ENCODE measurements around the gene FAXDC2. TPM values are rescaled to one million over a fixed set of nuclear protein-coding genes. Genes with fewer than 3 reads are reported as not detected.
A peak's percentile ranks its signal among the peaks of the same experiment; 100 is the strongest.
"Not testable (repeated sequence)": the region's sequence is repeated elsewhere in the genome, so short reads cannot be mapped to it uniquely, and the experiment has no call there.

The FAXDC2 gene
- polyA plus RNA-seq, 1 donor: 14.0 TPM

DNA sequence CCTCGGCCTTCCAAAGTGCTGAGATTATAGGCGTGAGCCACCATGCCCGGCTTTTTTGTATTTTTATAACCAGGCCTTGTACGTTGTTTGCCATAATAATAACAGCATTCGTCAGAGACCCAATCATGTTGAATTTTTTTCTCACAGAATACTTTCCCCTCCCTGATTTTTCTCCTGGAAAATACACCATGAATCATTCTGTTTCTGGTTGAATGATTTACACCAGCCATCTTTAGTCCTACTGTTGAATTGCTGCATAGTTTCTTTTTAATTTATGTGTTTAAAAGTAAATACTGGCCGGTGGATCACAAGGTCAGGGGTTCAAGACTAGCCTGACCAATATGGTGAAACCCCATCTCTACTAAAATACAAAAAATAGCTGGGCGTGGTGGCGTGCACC is 11.5 kb upstream of the FAXDC2 start:
- DNase-seq (ENCODE audit: low read depth): no peak

- no peak for DNase-seq (ENCODE audit: low read depth)
Measured at GRCh38 chr5:154860765-154861164, 10.4 kb upstream of the FAXDC2 start.

DNA sequence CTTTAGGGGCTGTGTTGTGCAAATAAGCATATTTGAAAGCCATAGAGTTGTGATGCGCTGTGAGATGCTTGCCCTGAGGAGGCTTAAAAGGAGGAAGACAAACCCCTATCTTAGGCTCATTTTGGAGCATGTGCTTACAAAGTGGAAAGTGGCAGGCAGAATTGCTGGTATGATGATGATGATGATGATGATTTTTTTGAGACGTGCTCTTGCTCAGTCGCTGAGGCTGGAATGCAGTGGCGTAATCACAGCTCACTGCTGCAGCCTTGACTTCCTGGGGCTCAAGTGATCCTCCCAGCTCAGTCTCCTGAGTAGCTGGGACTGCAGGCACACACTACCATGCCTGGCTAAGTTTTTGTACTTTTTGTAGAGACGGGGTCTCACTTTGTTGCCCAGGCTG is 9.7 kb upstream of the FAXDC2 start:
- no peak for DNase-seq (ENCODE audit: low read depth)

DNA sequence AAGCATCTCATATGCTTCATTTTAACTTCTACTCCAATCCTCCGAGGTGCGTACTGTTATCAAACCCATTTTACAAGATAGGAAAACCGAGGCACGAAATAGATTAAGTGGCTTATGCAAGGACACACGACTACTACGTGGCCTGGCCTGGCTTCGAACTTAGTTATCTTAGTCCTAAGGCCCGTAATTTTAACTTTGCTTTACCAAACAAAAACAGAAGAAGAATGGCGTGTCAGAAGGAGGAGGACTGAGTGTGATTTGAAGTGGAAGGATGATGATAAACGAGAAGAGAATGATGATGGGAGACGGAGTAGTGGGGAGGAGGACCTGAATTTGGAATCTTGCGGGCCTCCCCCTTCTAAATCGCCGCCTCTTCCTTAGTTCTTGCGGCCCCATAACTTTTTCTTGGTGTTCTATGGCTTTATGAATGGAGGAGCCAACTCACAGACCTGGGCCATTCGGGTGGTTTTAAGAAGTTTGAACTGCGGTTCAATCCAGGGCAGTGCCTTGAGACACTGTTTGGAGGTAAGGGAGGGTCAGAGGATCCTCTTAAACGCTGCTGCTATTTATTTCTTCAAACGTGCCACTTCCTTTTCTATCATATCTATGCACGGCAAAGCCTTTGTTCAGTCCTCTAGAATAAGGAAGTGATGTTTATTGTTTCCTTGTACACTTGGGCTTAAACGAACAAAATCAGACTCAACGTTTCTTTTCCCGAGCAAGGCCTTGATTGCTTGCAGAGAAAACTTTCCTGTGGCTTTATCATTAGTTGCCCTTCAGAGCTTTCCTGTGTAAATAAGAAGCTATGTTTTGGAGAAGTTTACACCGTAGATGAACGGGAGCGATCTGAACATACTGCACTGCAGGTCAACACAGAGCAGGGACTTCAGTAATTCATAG is 8.8 kb upstream of the FAXDC2 start:
- DNase-seq (ENCODE audit: low read depth): no peak

GRCh38 chr5:154858297-154858971 is 8.0 kb upstream of the FAXDC2 start, which contains the start of gene CNOT8:
Gene CNOT8, plus strand, starts transcription at chr5:154858627. Its CDS starts 4,652 bp downstream, at chr5:154863279.
- DNase-seq (ENCODE audit: low read depth): peak; percentile 86

- peak; percentile 91 for DNase-seq (ENCODE audit: low read depth)
Measured at GRCh38 chr5:154857530-154858296, 7.3 kb upstream of the FAXDC2 start.

- DNase-seq (ENCODE audit: low read depth): no peak
Measured at GRCh38 chr5:154851351-154851750, 948 bp upstream of the FAXDC2 start.

- no peak for DNase-seq (ENCODE audit: low read depth)
Measured at GRCh38 chr5:154849791-154850201, 607 bp downstream of the FAXDC2 start.

- DNase-seq (ENCODE audit: low read depth): no peak
Measured at GRCh38 chr5:154849264-154849785, 1.1 kb downstream of the FAXDC2 start.

GRCh38 chr5:154844809-154845208 is 5.6 kb downstream of the FAXDC2 start:
- DNase-seq (ENCODE audit: low read depth): no peak

DNA sequence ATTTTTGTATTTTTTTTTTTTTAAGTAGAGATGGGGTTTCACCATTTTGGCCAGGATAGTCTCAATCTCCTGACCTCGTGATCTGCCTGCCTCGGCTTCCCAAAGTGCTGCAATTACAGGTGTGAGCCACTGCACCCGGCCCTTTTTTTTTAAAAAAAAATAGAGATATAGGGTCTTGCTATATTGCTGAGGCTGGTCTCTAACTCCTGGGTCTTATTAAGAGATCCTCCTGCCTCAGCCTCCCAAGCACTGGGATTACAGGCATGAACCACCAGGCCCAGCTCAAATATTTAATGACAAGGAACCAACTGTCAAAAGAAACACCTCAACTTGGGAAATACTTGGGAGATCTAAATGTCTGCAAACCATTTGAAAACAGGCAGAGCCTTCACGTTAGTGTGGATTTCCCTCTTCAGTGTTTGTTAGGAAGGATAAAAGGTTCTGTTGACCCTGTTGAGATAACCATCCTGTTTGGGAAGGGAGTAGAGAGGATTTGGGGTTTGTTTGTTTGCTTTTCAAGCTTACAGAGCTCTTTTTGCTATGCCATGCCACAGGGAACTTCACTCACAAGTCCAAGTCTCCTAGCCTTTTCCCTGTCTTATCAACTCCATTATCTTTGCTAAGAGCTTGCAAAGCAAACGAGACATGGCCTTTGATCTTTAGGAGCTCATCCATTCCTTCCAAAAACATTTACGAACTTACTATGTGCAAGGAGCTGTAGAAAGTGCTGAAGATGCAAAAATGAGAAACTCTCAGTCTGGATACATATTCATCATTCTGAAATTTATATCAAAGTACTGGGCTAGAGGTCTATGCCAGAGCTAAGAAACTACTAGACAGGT is 7.5 kb downstream of the FAXDC2 start:
- DNase-seq (ENCODE audit: low read depth): no peak

GRCh38 chr5:154841273-154841661 is 9.1 kb downstream of the FAXDC2 start:
- no peak for DNase-seq (ENCODE audit: low read depth)

DNA sequence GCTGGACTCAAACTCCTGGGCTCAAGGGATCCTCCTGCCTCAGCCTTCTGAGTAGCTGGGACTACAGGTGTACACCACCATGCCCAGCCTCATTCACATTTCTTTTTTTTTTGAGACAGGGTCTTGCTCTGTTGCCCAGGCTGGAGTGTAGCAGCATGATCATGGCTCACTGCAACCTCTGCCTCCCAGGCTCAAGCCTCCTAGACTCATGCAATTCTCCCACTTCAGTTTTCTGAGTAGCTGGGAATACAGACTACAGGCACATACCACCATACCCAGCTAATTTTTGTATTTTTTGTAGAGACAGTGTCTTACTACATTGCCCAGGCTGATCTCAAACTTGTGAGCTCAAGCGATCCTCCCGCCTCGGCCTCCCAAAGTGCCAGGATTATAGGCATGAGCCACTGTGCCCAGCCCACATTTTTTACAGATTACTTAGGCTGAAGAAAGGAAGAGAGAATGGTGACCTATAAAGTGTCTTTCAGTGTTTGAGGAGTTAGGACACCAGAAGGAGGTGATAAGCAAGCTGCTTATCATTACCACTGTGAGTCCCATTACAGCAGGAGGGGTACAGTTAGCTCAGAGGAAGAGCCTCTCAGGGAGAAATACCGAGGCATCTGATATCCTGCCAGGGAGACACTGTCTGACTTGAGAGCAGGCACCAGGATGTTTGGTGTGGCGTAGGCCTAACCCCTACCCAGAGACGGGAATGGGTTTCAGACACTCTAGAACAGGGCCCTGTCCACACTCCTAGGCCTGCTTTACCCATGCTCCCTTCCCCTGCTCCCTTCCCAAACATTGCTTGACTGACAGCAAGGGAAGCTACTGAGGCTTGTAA is 9.7 kb downstream of the FAXDC2 start:
- DNase-seq (ENCODE audit: low read depth): no peak

GRCh38 chr5:154837009-154837901 is 13.1 kb downstream of the FAXDC2 start:
- no peak for DNase-seq (ENCODE audit: low read depth)

- DNase-seq (ENCODE audit: low read depth): no peak
Measured at GRCh38 chr5:154836225-154836624, 14.2 kb downstream of the FAXDC2 start.

DNA sequence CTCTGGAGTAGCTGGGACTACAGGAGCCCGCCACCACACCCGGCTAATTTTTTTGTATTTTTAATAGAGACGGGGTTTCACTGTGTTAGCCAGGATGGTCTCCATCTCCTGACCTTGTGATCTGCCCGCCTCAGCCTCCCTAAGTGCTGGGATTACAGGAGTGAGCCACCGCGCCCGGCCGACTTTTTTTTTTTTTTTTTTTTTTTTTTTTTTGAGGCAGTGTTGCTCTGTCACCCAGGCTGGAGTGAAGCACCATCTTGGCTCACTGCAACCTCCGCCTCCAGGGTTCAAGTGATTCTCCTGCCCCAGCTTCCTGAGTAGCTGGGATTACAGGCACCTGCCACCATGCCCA is 14.7 kb downstream of the FAXDC2 start:
- DNase-seq (ENCODE audit: low read depth): not testable (repeated sequence)

DNA sequence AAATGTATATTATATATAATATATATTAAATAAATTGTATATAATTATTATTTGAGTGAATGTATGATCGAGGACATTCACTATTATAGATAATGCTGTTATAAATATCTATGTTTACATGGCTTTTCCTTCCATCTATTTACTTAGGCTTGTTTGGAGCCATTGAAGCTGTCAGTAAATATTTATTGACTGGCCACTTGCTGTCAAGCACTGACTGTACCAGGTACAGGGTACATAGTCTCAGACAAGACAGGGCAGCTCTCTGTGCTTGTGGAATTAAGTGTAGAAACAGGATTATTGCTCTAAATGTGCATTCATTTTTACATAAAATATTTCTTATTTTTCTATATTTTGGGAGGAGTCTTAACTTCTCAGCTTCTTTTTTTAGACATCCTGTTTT is 16.4 kb downstream of the FAXDC2 start:
- DNase-seq (ENCODE audit: low read depth): no peak

DNA sequence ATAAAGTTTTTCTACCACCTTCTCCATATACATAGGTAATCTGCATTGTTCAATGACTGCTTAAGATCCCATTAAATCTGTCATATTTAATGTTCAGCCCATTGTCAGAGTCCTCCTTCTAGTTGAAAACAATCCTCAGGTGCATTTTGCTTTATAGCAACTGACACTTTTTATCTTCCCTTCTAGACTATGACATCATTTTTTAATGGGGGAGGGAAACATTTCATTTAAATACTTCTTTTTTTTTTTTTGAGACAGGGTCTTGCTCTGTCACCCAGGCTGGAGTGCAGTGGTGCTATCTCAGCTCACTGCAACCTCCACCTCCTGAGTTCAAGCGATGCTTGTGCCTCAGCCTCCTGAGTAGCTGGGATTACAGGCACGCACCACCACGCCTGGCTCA is 17.6 kb downstream of the FAXDC2 start:
- not testable (repeated sequence) for DNase-seq (ENCODE audit: low read depth)

DNA sequence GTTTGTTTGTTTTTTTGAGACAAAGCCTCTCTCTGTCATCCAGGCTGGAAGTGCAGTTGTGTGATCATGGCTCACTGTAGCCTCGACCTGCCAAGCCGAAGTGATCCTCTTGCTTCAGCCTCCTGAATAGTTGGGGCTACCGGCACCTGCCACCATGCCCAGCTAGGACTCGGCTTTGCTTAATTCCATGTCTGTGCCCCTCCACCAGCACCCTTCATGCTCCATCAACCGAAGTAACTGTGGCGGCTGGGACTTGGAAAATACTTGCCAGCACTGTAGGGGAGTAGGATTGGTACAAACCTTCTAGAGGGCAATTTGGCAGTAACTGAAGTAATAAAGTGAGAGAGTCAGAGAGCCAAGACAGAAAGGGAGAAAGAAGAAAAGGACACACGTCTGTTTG is 19.0 kb downstream of the FAXDC2 start:
- no peak for DNase-seq (ENCODE audit: low read depth)
